ENCODE measurements around the gene PIK3R6.

Gene PIK3R6, protein sequence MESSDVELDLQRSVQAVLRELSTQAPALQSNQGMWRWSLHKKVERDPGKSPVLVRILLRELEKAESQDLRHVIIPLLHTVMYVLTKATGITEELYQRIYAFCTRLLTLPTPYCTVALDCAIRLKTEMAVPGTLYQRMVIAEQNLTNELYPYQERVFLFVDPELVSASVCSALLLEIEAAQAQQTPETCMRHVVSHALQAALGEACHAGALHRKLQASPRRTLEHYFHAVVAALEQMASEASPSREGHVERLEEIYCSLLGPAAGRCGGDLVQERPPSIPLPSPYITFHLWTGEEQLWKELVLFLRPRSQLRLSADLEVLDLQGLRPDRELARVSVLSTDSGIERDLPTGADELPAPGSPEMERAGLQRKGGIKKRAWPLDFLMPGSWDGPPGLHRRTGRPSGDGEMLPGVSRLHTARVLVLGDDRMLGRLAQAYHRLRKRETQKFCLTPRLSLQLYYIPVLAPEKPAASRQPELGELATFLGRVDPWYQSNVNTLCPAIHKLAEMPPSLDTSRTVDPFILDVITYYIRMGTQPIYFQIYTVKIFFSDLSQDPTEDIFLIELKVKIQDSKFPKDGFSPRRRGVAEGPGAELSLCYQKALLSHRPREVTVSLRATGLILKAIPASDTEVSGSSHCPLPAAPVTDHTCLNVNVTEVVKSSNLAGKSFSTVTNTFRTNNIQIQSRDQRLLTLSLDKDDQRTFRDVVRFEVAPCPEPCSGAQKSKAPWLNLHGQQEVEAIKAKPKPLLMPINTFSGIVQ

DNA sequence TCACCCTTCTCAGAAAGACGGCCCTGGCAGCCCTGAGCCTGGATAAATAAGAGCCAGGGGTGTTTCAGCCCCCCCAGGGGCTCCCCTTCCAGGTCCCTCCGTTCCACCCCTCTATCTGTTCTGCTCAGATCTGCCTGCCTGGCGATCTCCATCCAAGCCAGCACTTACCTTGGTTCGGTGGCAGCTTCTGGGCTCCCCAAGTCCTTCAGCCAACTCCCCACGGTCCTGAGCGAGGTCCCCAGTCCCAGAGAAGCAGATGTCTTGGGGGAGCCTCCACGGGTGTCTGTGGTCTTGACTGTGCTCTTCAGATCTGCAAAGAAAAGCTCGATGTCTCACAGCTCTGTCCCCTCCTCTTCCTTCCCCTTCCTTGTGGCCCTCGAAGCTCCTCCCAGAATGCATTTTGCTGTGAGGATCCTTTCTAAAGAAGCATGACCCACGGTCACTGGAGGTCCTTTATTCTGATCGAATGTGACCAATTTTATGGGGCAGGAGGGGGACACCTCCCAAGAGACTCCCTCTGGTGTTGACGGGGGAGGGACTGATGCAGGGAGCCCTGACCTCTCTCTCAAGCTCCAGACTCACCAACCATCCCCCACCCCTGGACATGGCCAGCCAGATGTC, at the start of gene PIK3R6:
Gene PIK3R6 (minus strand): TSS at position 314 of the 621 bp plus-strand sequence. CDS start 17,880 bp downstream, outside the sequence.
- TF ChIP-seq, protein P1, sequence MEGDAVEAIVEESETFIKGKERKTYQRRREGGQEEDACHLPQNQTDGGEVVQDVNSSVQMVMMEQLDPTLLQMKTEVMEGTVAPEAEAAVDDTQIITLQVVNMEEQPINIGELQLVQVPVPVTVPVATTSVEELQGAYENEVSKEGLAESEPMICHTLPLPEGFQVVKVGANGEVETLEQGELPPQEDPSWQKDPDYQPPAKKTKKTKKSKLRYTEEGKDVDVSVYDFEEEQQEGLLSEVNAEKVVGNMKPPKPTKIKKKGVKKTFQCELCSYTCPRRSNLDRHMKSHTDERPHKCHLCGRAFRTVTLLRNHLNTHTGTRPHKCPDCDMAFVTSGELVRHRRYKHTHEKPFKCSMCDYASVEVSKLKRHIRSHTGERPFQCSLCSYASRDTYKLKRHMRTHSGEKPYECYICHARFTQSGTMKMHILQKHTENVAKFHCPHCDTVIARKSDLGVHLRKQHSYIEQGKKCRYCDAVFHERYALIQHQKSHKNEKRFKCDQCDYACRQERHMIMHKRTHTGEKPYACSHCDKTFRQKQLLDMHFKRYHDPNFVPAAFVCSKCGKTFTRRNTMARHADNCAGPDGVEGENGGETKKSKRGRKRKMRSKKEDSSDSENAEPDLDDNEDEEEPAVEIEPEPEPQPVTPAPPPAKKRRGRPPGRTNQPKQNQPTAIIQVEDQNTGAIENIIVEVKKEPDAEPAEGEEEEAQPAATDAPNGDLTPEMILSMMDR (IDR thresholded peaks at IDR 0.05; ENCODE audit: low read depth, low read length): no peak
- no peak for DNase-seq (ENCODE audit: low read depth, low spot score)
- no peak within 1 kb of the TSS for H3K4me3 ChIP-seq (ENCODE audit: low read depth, low read length)

DNA sequence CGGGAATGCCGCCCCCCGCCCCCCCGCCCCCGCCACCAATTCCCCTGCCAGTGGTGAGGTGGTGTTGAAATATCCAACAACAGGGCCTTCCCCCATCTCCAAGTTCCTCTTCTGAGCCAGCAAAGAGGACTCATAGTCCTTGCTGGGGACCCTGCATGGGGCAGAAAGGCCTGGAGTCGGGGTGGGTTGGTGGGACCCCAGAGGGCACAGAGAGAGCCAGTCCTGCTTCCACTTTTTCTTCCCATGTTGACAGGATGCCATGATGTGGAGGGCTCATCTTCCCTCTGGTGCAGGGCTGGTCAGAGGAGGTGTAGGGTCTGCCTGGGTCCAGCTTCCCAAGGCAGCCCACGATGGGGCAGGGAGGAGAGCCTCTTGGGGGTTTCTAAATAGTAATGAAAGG, 49.0 kb upstream of the PIK3R6 start:
- DNase-seq (ENCODE audit: low read depth, low spot score): no peak
- H3K4me3 ChIP-seq (ENCODE audit: low read depth, low read length): no peak overlapping the region
- in situ Hi-C loops (cut with HindIII; ENCODE audit: low sequenced_read_pairs): no loop called here

More for the DNA sequence above, at the start of gene PIK3R6:
- in situ Hi-C loops (cut with HindIII; ENCODE audit: low sequenced_read_pairs): no loop called here

DNA sequence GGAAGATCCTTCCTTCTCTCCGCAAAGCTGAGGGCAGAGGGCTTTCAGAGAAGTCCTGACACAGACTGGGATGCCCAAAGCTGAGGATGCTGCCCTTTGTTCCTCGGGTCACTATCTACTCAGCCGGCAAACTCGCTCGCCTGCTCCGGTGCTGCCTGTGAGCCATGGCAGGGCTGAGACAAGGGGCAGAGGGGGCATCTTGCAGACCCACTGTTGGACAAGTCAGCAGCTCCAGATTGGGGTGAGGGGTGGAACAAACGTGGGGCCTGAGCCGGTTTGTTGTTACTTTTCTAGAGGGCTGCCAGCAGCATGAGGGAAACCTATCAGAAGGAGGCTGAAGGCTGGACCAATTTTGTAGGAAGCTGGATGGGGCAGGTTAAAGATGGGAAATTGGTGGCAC, 47.1 kb upstream of the PIK3R6 start:
- DNase-seq (ENCODE audit: low read depth, low spot score): no peak

More for the DNA sequence above, 49.0 kb upstream of the PIK3R6 start:
- TF ChIP-seq, protein P1 (IDR thresholded peaks at IDR 0.05; ENCODE audit: low read depth, low read length): no peak

DNA sequence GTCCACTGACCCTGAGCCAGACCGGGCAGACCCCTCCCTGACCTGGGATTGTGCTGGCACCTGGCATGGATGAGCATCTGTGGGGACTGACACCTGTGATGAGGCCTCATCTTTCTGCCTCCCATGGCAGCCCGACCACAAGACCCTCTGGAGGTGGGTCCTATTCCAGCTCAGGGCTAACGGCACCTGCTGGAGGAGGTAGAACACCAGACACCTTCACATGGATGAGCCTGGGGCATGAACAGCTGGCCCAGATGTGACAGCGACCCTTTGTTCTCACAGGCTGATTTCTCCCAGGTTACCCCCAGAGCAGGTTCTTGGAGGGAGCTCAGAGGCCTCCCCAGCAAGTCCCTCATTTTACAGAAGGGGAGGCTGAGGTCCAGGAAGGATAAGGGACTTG, 46.4 kb upstream of the PIK3R6 start:
- H3K4me3 ChIP-seq (ENCODE audit: low read depth, low read length): no peak overlapping the region
- no peak for DNase-seq (ENCODE audit: low read depth, low spot score)
- in situ Hi-C loops (cut with HindIII; ENCODE audit: low sequenced_read_pairs): no loop called here
- TF ChIP-seq, protein P1 (IDR thresholded peaks at IDR 0.05; ENCODE audit: low read depth, low read length): no peak

More for the DNA sequence above, 47.1 kb upstream of the PIK3R6 start:
- no peak overlapping the region for H3K4me3 ChIP-seq (ENCODE audit: low read depth, low read length)
- TF ChIP-seq, protein P1 (IDR thresholded peaks at IDR 0.05; ENCODE audit: low read depth, low read length): no peak
- in situ Hi-C loops (cut with HindIII; ENCODE audit: low sequenced_read_pairs): no loop called here

DNA sequence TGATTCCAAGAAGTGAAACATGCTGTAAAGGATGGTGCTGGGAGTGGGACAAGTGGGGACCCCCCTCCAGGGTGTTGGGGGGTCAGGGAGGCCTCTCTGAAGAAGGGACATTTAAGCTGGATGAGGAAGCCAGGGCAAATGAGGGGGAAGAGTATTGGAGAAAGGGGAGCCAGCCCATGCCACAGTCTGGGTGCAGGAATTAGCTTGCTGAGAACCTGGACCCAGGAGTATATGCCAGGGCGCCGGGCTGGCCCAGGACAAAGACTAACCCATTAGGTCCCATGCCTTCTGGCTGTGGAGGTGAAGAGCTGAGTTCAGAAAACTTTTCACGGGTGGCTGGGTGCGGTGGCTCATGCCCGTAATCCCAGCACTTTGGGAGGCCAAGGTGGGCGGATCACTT, 45.6 kb upstream of the PIK3R6 start:
- in situ Hi-C loops (cut with HindIII; ENCODE audit: low sequenced_read_pairs): no loop called here
- no peak overlapping the region for H3K4me3 ChIP-seq (ENCODE audit: low read depth, low read length)
- DNase-seq (ENCODE audit: low read depth, low spot score): no peak
- TF ChIP-seq, protein P1 (IDR thresholded peaks at IDR 0.05; ENCODE audit: low read depth, low read length): no peak

All from astrocyte of the spinal cord (primary cell).